Cardiac fibroblast (primary cell): ENCODE measurements around the gene ABLIM1.

Experiments
- DNase-seq, 2 donors: peaks; one replicate each; pipeline versions ENCODE4 v3.0.0 to v3.0.0-alpha.2; 2010; ENCODE audit warnings: low read depth in 2 of 2
- H3K4me3 ChIP-seq, 2 donors: replicated peaks in 1 of 2; 1 replicate in 1 of 2; 2 replicates in 1 of 2; pipeline ENCODE4 v1.5.1; 2011; ENCODE audit warnings: low read depth in 2 of 2, low read length in 2 of 2, mild to moderate bottlenecking in 2 of 2, moderate library complexity in 1 of 2
- CTCF ChIP-seq: IDR thresholded peaks from one replicate; pipeline ENCODE4 v1.5.1; 2011; ENCODE audit warnings: low read depth, mild to moderate bottlenecking, low read length, inconsistent platforms

ABLIM1 gene

GRCh38 chr10:114576132-114576487 is 82.0 kb downstream of the ABLIM1 start:
- H3K4me3 ChIP-seq: no peak overlapping the region

GRCh38 chr10:114575417-114576131 is 82.5 kb downstream of the ABLIM1 start:
- TF ChIP-seq CTCF: no peak
- H3K4me3 ChIP-seq: no peak overlapping the region
- DNase-seq: no peak

More at GRCh38 chr10:114576132-114576487, 82.0 kb downstream of the ABLIM1 start:
- TF ChIP-seq CTCF: no peak
- DNase-seq: no peak

- no peak for TF ChIP-seq CTCF
- H3K4me3 ChIP-seq: no peak overlapping the region
- no peak for DNase-seq
Observed at GRCh38 chr10:114573330-114574045, 84.6 kb downstream of the ABLIM1 start.

GRCh38 chr10:114571316-114571999 is 86.6 kb downstream of the ABLIM1 start:
- peak in 1 of 2 donors; percentile 10 for DNase-seq
- H3K4me3 ChIP-seq: no peak overlapping the region
- TF ChIP-seq CTCF: no peak

- H3K4me3 ChIP-seq: no peak overlapping the region
- TF ChIP-seq CTCF: no peak
- DNase-seq: no peak
Observed at GRCh38 chr10:114566064-114566463, 92.0 kb downstream of the ABLIM1 start.

- DNase-seq: peak in 1 of 2 donors; percentile 28
- TF ChIP-seq CTCF: no peak
- H3K4me3 ChIP-seq: no peak overlapping the region
Observed at GRCh38 chr10:114565066-114565465, 93.0 kb downstream of the ABLIM1 start.
